ENCODE data around the gene CDCP1. TPM values are rescaled to one million over a fixed set of nuclear protein-coding genes. Genes with fewer than 3 reads are reported as not detected.

The CDCP1 gene
- total RNA-seq = under 1 TPM; 0.32 to 0.36 TPM

- no peak within 1 kb of the TSS for H3K27ac Mint-ChIP-seq
- peak within 1 kb of the TSS; percentile 62 for H3K4me3 Mint-ChIP-seq
- ChIA-PET CTCF (interaction anchor here (1.3 to 1.4 kb wide), 2 partner anchors 64 to 106 kb away, joined by 4 read pairs; no protein-coding TSS in a partner anchor), POLR2A (no interaction called here)
- peak; percentile 42 for ATAC-seq
- no peaks in the 10 kb centered on the region for H3K36me3 Mint-ChIP-seq (ENCODE audit: low read depth)
- H3K4me1 Mint-ChIP-seq (ENCODE audit: low read depth) = peaks cover 10% of the 10 kb centered on the region
- H3K27me3 Mint-ChIP-seq = peaks cover 47% of the 10 kb centered on the region
- DNase-seq = no peak
- peaks cover 8% of the 10 kb centered on the region for H3K9me3 Mint-ChIP-seq
- TF ChIP-seq CTCF (IDR thresholded peaks at IDR 0.05) = no peak
- intact Hi-C loops (cut with micrococcal nuclease) = no loop called here
Measured at GRCh38 chr3:45145681-45146614, at the start of gene CDCP1. Gene CDCP1 (minus strand): TSS chr3:45146378. CDS start chr3:45146287, 91 bp downstream.

GRCh38 chr3:45194791-45195190 is 48.6 kb upstream of the CDCP1 start:
- H3K4me1 Mint-ChIP-seq (ENCODE audit: low read depth) = no peaks in the 10 kb centered on the region
- ChIA-PET CTCF (interaction anchor here (1.3 to 2.7 kb wide), 2 partner anchors 154 to 156 kb away, joined by 3 to 9 read pairs; no protein-coding TSS in a partner anchor), POLR2A (no interaction called here)
- no peak overlapping the region for H3K27ac Mint-ChIP-seq
- no peaks in the 10 kb centered on the region for H3K36me3 Mint-ChIP-seq (ENCODE audit: low read depth)
- intact Hi-C loops (cut with micrococcal nuclease) = no loop called here
- TF ChIP-seq CTCF (IDR thresholded peaks at IDR 0.05) = no peak
- DNase-seq = no peak
- ATAC-seq = no peak
- no peaks in the 10 kb centered on the region for H3K9me3 Mint-ChIP-seq
- no peak overlapping the region for H3K4me3 Mint-ChIP-seq
- peaks cover 9% of the 10 kb centered on the region for H3K27me3 Mint-ChIP-seq

- ATAC-seq = no peak
- Mint-ChIP-seq H3K9me3 (no peaks in the 10 kb centered on the region), H3K4me1 (ENCODE audit: low read depth) (peaks cover 7% of the 10 kb centered on the region), H3K36me3 (ENCODE audit: low read depth) (no peaks in the 10 kb centered on the region), H3K27me3 (peaks cover 2% of the 10 kb centered on the region), H3K4me3 (no peak overlapping the region), H3K27ac (no peak overlapping the region)
- ChIA-PET CTCF (interaction anchor here (1.0 kb wide), 1 partner anchor 152 kb away, joined by 3 read pairs; no protein-coding TSS in a partner anchor), POLR2A (no interaction called here)
- intact Hi-C loops (cut with micrococcal nuclease) = no loop called here
- no peak for TF ChIP-seq CTCF (IDR thresholded peaks at IDR 0.05)
- no peak for DNase-seq
Measured at GRCh38 chr3:45191924-45192417, 45.8 kb upstream of the CDCP1 start.

- no peak overlapping the region for H3K4me3 Mint-ChIP-seq
- no peak for DNase-seq
- H3K9me3 Mint-ChIP-seq = no peaks in the 10 kb centered on the region
- no peaks in the 10 kb centered on the region for H3K36me3 Mint-ChIP-seq (ENCODE audit: low read depth)
- TF ChIP-seq CTCF (IDR thresholded peaks at IDR 0.05) = no peak
- POLR2A ChIA-PET = no interaction called here
- CTCF ChIA-PET = interaction anchor here (1.0 kb wide), 1 partner anchor 151 kb away, joined by 3 read pairs; no protein-coding TSS in a partner anchor
- H3K27me3 Mint-ChIP-seq = peaks cover 4% of the 10 kb centered on the region
- no peak overlapping the region for H3K27ac Mint-ChIP-seq
- intact Hi-C loops (cut with micrococcal nuclease) = no loop called here
- peaks cover 7% of the 10 kb centered on the region for H3K4me1 Mint-ChIP-seq (ENCODE audit: low read depth)
- no peak for ATAC-seq
Measured at GRCh38 chr3:45191424-45191823, 45.2 kb upstream of the CDCP1 start.

Measured in activated CD8-positive, alpha-beta T cell treated with anti-CD3 and anti-CD28 coated beads for 36 hours (primary cell).